ENCODE results near the gene SOBP. TPM values are rescaled to one million over a fixed set of nuclear protein-coding genes. Genes with fewer than 3 reads are reported as not detected.

SOBP gene
- total and polyA plus RNA-seq, 2 donors (not counting 1 experiment from before 2014, with no cell fraction given), result 2.7 to 6.3 TPM

- no peak overlapping the region for H3K9ac ChIP-seq (ENCODE audit: insufficient read depth, low read length)
- no peak overlapping the region for H3K27ac ChIP-seq (ENCODE audit: insufficient read depth, low read length)
- no peak overlapping the region for H2AFZ ChIP-seq (ENCODE audit: low read length)
- DNase-seq (ENCODE audit: low read depth in 2 of 2), result no peak
- no peaks in the 10 kb centered on the region for H3K27me3 ChIP-seq (ENCODE audit: control insufficient read depth, insufficient read depth, low read length)
- TF ChIP-seq EZH2 (IDR thresholded peaks at IDR 0.05; ENCODE audit: low read length, missing control alignments), result no peak
- TF ChIP-seq, protein P1, sequence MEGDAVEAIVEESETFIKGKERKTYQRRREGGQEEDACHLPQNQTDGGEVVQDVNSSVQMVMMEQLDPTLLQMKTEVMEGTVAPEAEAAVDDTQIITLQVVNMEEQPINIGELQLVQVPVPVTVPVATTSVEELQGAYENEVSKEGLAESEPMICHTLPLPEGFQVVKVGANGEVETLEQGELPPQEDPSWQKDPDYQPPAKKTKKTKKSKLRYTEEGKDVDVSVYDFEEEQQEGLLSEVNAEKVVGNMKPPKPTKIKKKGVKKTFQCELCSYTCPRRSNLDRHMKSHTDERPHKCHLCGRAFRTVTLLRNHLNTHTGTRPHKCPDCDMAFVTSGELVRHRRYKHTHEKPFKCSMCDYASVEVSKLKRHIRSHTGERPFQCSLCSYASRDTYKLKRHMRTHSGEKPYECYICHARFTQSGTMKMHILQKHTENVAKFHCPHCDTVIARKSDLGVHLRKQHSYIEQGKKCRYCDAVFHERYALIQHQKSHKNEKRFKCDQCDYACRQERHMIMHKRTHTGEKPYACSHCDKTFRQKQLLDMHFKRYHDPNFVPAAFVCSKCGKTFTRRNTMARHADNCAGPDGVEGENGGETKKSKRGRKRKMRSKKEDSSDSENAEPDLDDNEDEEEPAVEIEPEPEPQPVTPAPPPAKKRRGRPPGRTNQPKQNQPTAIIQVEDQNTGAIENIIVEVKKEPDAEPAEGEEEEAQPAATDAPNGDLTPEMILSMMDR (conservative IDR thresholded peaks at IDR 0.05 in 1 of 2, IDR thresholded peaks at IDR 0.05 in 1 of 2; ENCODE audit: low read depth in 1 of 2, low read length in 2 of 2), result no peak
- no peak overlapping the region for H3K4me2 ChIP-seq (ENCODE audit: extremely low read depth, insufficient read depth, low read length)
- no peak overlapping the region for H3K4me3 ChIP-seq (replicated peaks in 1 of 4; ENCODE audit: control extremely low read depth in 1 of 4, insufficient read depth in 1 of 4, low read depth in 3 of 4, low read length in 4 of 4)
- no peaks in the 10 kb centered on the region for H3K79me2 ChIP-seq (ENCODE audit: control insufficient read depth, insufficient read depth, low read length)
- H3K36me3 ChIP-seq (ENCODE audit: control insufficient read depth, insufficient read depth, low read length), result no peaks in the 10 kb centered on the region
- no peaks in the 10 kb centered on the region for H3K4me1 ChIP-seq (ENCODE audit: control insufficient read depth, extremely low read depth, insufficient read depth, low read length)
- H4K20me1 ChIP-seq (ENCODE audit: control insufficient read depth, extremely low read depth, insufficient read depth, low read length), result no peaks in the 10 kb centered on the region
- no peaks in the 10 kb centered on the region for H3K9me3 ChIP-seq (ENCODE audit: control insufficient read depth, insufficient read depth, low read depth, low read length)
Observed at GRCh38 chr6:107556082-107556481, 66.2 kb downstream of the SOBP start.

GRCh38 chr6:107557698-107558097, 67.8 kb downstream of the SOBP start:
- Histone ChIP-seq H4K20me1 (ENCODE audit: control insufficient read depth, extremely low read depth, insufficient read depth, low read length) (no peaks in the 10 kb centered on the region), H3K4me2 (ENCODE audit: extremely low read depth, insufficient read depth, low read length) (no peak overlapping the region), H2AFZ (ENCODE audit: low read length) (no peak overlapping the region), H3K27ac (ENCODE audit: insufficient read depth, low read length) (no peak overlapping the region), H3K4me3 (replicated peaks in 1 of 4; ENCODE audit: control extremely low read depth in 1 of 4, insufficient read depth in 1 of 4, low read depth in 3 of 4, low read length in 4 of 4) (no peak overlapping the region), H3K27me3 (ENCODE audit: control insufficient read depth, insufficient read depth, low read length) (no peaks in the 10 kb centered on the region), H3K4me1 (ENCODE audit: control insufficient read depth, extremely low read depth, insufficient read depth, low read length) (no peaks in the 10 kb centered on the region), H3K9ac (ENCODE audit: insufficient read depth, low read length) (no peak overlapping the region), H3K36me3 (ENCODE audit: control insufficient read depth, insufficient read depth, low read length) (no peaks in the 10 kb centered on the region), H3K79me2 (ENCODE audit: control insufficient read depth, insufficient read depth, low read length) (no peaks in the 10 kb centered on the region), H3K9me3 (ENCODE audit: control insufficient read depth, insufficient read depth, low read depth, low read length) (no peaks in the 10 kb centered on the region)
- TF ChIP-seq EZH2 (IDR thresholded peaks at IDR 0.05; ENCODE audit: low read length, missing control alignments), result no peak
- TF ChIP-seq, protein P1 (conservative IDR thresholded peaks at IDR 0.05 in 1 of 2, IDR thresholded peaks at IDR 0.05 in 1 of 2; ENCODE audit: low read depth in 1 of 2, low read length in 2 of 2), result no peak
- no peak for DNase-seq (ENCODE audit: low read depth in 2 of 2)

GRCh38 chr6:107560657-107561056, 70.7 kb downstream of the SOBP start:
- no peak overlapping the region for H3K4me2 ChIP-seq (ENCODE audit: extremely low read depth, insufficient read depth, low read length)
- no peak for TF ChIP-seq EZH2 (IDR thresholded peaks at IDR 0.05; ENCODE audit: low read length, missing control alignments)
- TF ChIP-seq, protein P1 (conservative IDR thresholded peaks at IDR 0.05 in 1 of 2, IDR thresholded peaks at IDR 0.05 in 1 of 2; ENCODE audit: low read depth in 1 of 2, low read length in 2 of 2), result no peak

More at GRCh38 chr6:107560657-107561056, 70.7 kb downstream of the SOBP start:
- H3K4me1 ChIP-seq (ENCODE audit: control insufficient read depth, extremely low read depth, insufficient read depth, low read length), result no peaks in the 10 kb centered on the region
- H3K4me3 ChIP-seq (replicated peaks in 1 of 4; ENCODE audit: control extremely low read depth in 1 of 4, insufficient read depth in 1 of 4, low read depth in 3 of 4, low read length in 4 of 4), result no peak overlapping the region
- no peaks in the 10 kb centered on the region for H4K20me1 ChIP-seq (ENCODE audit: control insufficient read depth, extremely low read depth, insufficient read depth, low read length)
- H3K9me3 ChIP-seq (ENCODE audit: control insufficient read depth, insufficient read depth, low read depth, low read length), result no peaks in the 10 kb centered on the region
- H3K27ac ChIP-seq (ENCODE audit: insufficient read depth, low read length), result no peak overlapping the region
- H3K36me3 ChIP-seq (ENCODE audit: control insufficient read depth, insufficient read depth, low read length), result no peaks in the 10 kb centered on the region
- no peaks in the 10 kb centered on the region for H3K27me3 ChIP-seq (ENCODE audit: control insufficient read depth, insufficient read depth, low read length)
- no peak overlapping the region for H3K9ac ChIP-seq (ENCODE audit: insufficient read depth, low read length)
- H3K79me2 ChIP-seq (ENCODE audit: control insufficient read depth, insufficient read depth, low read length), result no peaks in the 10 kb centered on the region
- no peak overlapping the region for H2AFZ ChIP-seq (ENCODE audit: low read length)
- peak in 1 of 2 donors; percentile 27 for DNase-seq (ENCODE audit: low read depth in 2 of 2)
